Measurements from ENCODE around the gene ADAM8.
"Not testable (repeated sequence)": the region's sequence is repeated elsewhere in the genome, so short reads cannot be mapped to it uniquely, and the experiment has no call there.

The ADAM8 gene

GRCh38 chr10:133231244-133231945 is 45.3 kb downstream of the ADAM8 start:
- DNase-seq (ENCODE audit: low read depth in 2 of 2): no peak

- DNase-seq (ENCODE audit: low read depth in 2 of 2): no peak
Measured at GRCh38 chr10:133230387-133231195, 46.1 kb downstream of the ADAM8 start.

GRCh38 chr10:133230044-133230361 is 46.7 kb downstream of the ADAM8 start, which contains the start of gene UTF1:
Gene UTF1, plus strand, starts transcription at chr10:133230217. Its CDS starts 72 bp downstream, at chr10:133230289.
- no peak for DNase-seq (ENCODE audit: low read depth in 2 of 2)

GRCh38 chr10:133229265-133230043 is 47.2 kb downstream of the ADAM8 start:
- DNase-seq (ENCODE audit: low read depth in 2 of 2): no peak

- no peak for DNase-seq (ENCODE audit: low read depth in 2 of 2)
Measured at GRCh38 chr10:133227256-133227655, 49.4 kb downstream of the ADAM8 start.

- DNase-seq (ENCODE audit: low read depth in 2 of 2): no peak
Measured at GRCh38 chr10:133226251-133226808, 50.3 kb downstream of the ADAM8 start.

GRCh38 chr10:133225707-133226191 is 50.9 kb downstream of the ADAM8 start:
- DNase-seq (ENCODE audit: low read depth in 2 of 2): no peak

- no peak for DNase-seq (ENCODE audit: low read depth in 2 of 2)
Measured at GRCh38 chr10:133224756-133225372, 51.8 kb downstream of the ADAM8 start.

- no peak for DNase-seq (ENCODE audit: low read depth in 2 of 2)
Measured at GRCh38 chr10:133224076-133224475, 52.6 kb downstream of the ADAM8 start.

- DNase-seq (ENCODE audit: low read depth in 2 of 2): not testable (repeated sequence)
Measured at GRCh38 chr10:133221756-133222155, 54.9 kb downstream of the ADAM8 start.

- DNase-seq (ENCODE audit: low read depth in 2 of 2): no peak
Measured at GRCh38 chr10:133221331-133221730, 55.3 kb downstream of the ADAM8 start.

GRCh38 chr10:133219782-133220181 is 56.9 kb downstream of the ADAM8 start:
- DNase-seq (ENCODE audit: low read depth in 2 of 2): no peak

- DNase-seq (ENCODE audit: low read depth in 2 of 2): no peak
Measured at GRCh38 chr10:133218891-133219290, 57.8 kb downstream of the ADAM8 start.

- no peak for DNase-seq (ENCODE audit: low read depth in 2 of 2)
Measured at GRCh38 chr10:133217800-133218589, 58.7 kb downstream of the ADAM8 start.

GRCh38 chr10:133216776-133217175 is 59.9 kb downstream of the ADAM8 start:
- no peak for DNase-seq (ENCODE audit: low read depth in 2 of 2)

- no peak for DNase-seq (ENCODE audit: low read depth in 2 of 2)
Measured at GRCh38 chr10:133215586-133215985, 61.1 kb downstream of the ADAM8 start.

GRCh38 chr10:133214468-133215410 is 61.9 kb downstream of the ADAM8 start:
- DNase-seq (ENCODE audit: low read depth in 2 of 2): no peak

- DNase-seq (ENCODE audit: low read depth in 2 of 2): no peak
Measured at GRCh38 chr10:133213641-133214467, 62.8 kb downstream of the ADAM8 start.
